WTC11 (cell line): ENCODE data around the gene NKX2-3.

ENCODE experiments used
- CTCF ChIP-seq: fragments of 200-600 bp; IDR thresholded peaks from 2 replicates; pipeline ENCODE4 v1.8.0; 2022; ENCODE audit warnings: antibody characterized with exemption
- KAT7 ChIP-seq: sonication (generic); formaldehyde crosslinking; IDR thresholded peaks from 2 replicates; pipeline ENCODE4 v1.8.1; 2023; ENCODE audit warnings: missing genetic modification reagents, mild to moderate bottlenecking, borderline replicate concordance
- MAX ChIP-seq: sonication (generic); formaldehyde crosslinking; IDR thresholded peaks from 2 replicates; pipeline ENCODE4 v1.8.0; 2022; ENCODE audit warnings: mild to moderate bottlenecking, missing genetic modification reagents
- SMAD3 ChIP-seq: sonication (generic); formaldehyde crosslinking; IDR thresholded peaks from 2 replicates; pipeline ENCODE4 v1.8.0; 2022; ENCODE audit warnings: missing genetic modification reagents, mild to moderate bottlenecking, borderline replicate concordance

DNA sequence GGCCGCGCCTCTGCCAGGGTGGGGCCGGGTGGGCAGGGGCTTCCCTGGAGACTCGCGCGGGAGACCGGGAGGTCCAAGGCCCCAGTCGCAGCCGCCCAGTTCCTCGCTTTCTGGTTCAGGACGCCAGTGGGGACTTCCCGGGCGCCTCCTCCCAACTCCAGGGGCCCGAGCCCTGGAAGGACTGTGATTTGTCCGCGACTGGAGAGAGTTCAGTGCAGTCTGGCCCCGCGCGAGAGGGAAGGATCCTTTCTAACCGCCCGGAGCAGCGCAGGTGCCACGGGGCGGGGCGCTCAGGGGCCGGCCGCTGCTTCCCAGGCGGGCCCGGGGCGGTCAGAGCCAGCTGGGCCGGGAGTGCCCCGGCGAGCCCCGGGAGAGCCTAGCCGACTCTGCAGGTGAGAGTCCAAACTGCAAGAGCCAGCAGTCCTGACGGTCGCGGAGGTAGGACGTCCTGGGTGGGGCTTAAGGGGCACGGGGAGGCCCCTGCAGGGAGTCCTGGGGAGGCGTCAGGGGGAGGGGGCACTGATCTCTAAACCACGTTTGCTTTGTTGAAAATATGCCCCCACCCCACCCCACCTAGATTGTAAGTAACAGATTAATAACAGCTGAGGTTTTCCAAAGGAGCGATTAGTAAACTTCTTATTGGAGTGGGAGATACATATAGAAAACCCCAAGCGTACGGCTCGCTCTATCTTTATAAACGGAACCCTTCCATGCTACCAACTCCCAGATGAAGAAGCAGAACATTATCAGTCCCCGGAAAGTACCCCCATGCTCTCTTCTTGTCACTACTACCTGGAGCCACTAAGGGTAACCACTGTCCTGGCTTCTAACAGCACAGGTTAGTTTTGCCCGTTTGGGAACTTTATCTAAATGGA, 8.2 kb downstream of the NKX2-3 start:
- TF ChIP-seq CTCF = no peak
- TF ChIP-seq KAT7 = no peak
- no peak for TF ChIP-seq MAX (CRISPR knock-in tag)
- TF ChIP-seq SMAD3 (CRISPR knock-in tag) = no peak
